Caco-2 (cell line): Measurements from ENCODE around the gene NEUROG2. TPM values are rescaled to one million over a fixed set of nuclear protein-coding genes. Genes with fewer than 3 reads are reported as not detected.

ENCODE experiments used
- BruUV-seq: library from RNA; stranded (reverse); fragments of 400-500 nt; replicated peaks from 2 replicates; lab custom pipeline; 2021; lab: Mats Ljungman, UMichigan
- CTCF ChIA-PET: fragments of 300-600 bp; sonication (Branson Sonifier 250); formaldehyde crosslinking; loops from one replicate; lab custom pipeline; 2022; ENCODE audit warnings: antibody characterized with exemption; lab: Charles Lee
- POLR2A ChIA-PET: fragments of 300-600 bp; sonication (Branson Sonifier 250); formaldehyde crosslinking; loops from one replicate; lab custom pipeline; 2022; ENCODE audit warnings: antibody characterized with exemption; lab: Charles Lee
- DNase-seq, 2 experiments: peaks; one replicate each; pipeline versions ENCODE4 v3.0.0 to v3.0.0-alpha.2; 2020 to 2022
- H3K27me3 ChIP-seq: replicated peaks from 2 replicates; pipeline ENCODE4 v1.6.0; 2011; ENCODE audit warnings: low read length; ENCODE audit not compliant: control insufficient read depth, insufficient read depth
- H3K36me3 ChIP-seq: 2 replicates; pipeline ENCODE4 v1.5.1; 2011; ENCODE audit warnings: low read length; ENCODE audit not compliant: control insufficient read depth, insufficient read depth
- H3K4me1 ChIP-seq: fragments of 250-450 bp; sonication (Bioruptor Pico); 2 replicates; pipeline ENCODE4 v1.5.1; 2020; ENCODE audit warnings: mild to moderate bottlenecking
- H3K4me3 ChIP-seq: 2 replicates; pipeline ENCODE4 v1.5.1; 2011; ENCODE audit warnings: low read depth, mild to moderate bottlenecking, control low read depth, low read length
- H3K9me3 ChIP-seq: fragments of 250-450 bp; sonication (Bioruptor Pico); 2 replicates; pipeline ENCODE4 v1.5.1; 2020; ENCODE audit warnings: mild to moderate bottlenecking, moderate library complexity
- H3K27ac Mint-ChIP-seq: one replicate; pipeline ENCODE4 v1.8.0; 2022; ENCODE audit warnings: mixed read lengths; ENCODE audit not compliant: unreplicated experiment
- H3K27me3 Mint-ChIP-seq: one replicate; pipeline ENCODE4 v1.8.0; 2022; ENCODE audit warnings: mixed read lengths; ENCODE audit not compliant: insufficient read depth, unreplicated experiment
- H3K36me3 Mint-ChIP-seq: one replicate; pipeline ENCODE4 v1.8.0; 2022; ENCODE audit warnings: mild to moderate bottlenecking, mixed read lengths; ENCODE audit not compliant: insufficient read depth, unreplicated experiment
- H3K4me1 Mint-ChIP-seq: one replicate; pipeline ENCODE4 v1.8.0; 2022; ENCODE audit warnings: low read depth, mixed read lengths; ENCODE audit not compliant: unreplicated experiment
- H3K4me3 Mint-ChIP-seq: one replicate; pipeline ENCODE4 v1.8.0; 2022; ENCODE audit warnings: mild to moderate bottlenecking, moderate library complexity, mixed read lengths; ENCODE audit not compliant: unreplicated experiment
- H3K9me3 Mint-ChIP-seq: one replicate; pipeline ENCODE4 v1.8.0; 2022; ENCODE audit warnings: mixed read lengths; ENCODE audit not compliant: unreplicated experiment
- intact Hi-C: fragments of 100-400 bp; cut with micrococcal nuclease; formaldehyde crosslinking; loops from one replicate; pipeline ENCODE4 v1.10.0; 2022; ENCODE audit not compliant: unreplicated experiment
- total RNA-seq: library from RNA; stranded (reverse); gene quantifications from 2 replicates; pipeline ENCODE4 v1.2.3, GENCODE V29; 2022
- TF ChIP-seq, protein P1 (sequence below), 2 experiments: fragments of 200-600 bp in 1 of 2; IDR thresholded peaks; 1 replicate in 1 of 2; 2 replicates in 1 of 2; pipeline versions ENCODE4 v1.5.1 to v1.8.0; 2011 to 2022; ENCODE audit warnings: antibody characterized with exemption in 1 of 2, control low read depth in 1 of 2, inconsistent platforms in 1 of 2, low read depth in 1 of 2, low read length in 1 of 2, mild to moderate bottlenecking in 1 of 2, moderate library complexity in 1 of 2; ENCODE audit not compliant: insufficient read depth in 1 of 2, severe bottlenecking in 1 of 2, unreplicated experiment in 1 of 2

NEUROG2 gene
- total RNA-seq, 1 experiment from 2014 or later = not detected

DNA sequence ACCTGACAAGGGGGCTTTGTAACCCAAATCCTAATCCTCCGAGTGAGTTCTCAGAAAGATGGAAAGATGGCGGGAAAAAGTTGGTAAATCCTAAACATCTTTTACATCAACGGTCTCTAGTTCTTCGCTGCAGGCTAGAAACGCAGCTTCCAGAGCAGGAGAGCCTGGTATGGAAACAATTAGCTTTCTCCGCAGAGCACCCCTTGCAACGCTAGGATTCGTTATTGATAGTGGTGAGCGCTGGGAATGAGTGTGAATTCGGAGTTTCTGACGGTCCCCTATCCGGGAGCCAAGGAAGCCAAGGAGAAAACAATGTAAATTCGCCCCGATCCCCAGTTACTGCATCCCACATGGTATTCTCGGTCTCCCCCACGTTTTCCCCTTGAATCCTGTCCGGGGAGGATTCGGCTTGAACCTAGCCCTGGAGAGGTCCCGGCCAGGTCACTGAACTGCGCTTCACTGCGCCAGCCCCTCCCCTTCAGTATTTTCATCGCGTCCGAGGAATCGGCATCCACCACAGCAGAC is 4.7 kb upstream of the NEUROG2 start:
- Mint-ChIP-seq H3K9me3 (no peaks in the 10 kb centered on the region), H3K4me3 (no peak overlapping the region), H3K36me3 (no peaks in the 10 kb centered on the region), H3K27ac (no peak overlapping the region), H3K4me1 (peaks cover 12% of the 10 kb centered on the region), H3K27me3 (peaks cover 38% of the 10 kb centered on the region)
- H3K27me3 ChIP-seq = peaks cover 6% of the 10 kb centered on the region
- peaks cover 3% of the 10 kb centered on the region; the same call in 1 of the 2 replicates for H3K4me1 ChIP-seq
- H3K36me3 ChIP-seq = no peaks in the 10 kb centered on the region
- CTCF ChIA-PET = no interaction called here
- POLR2A ChIA-PET = no interaction called here
- intact Hi-C loops = loop anchor here (5.0 to 10.0 kb wide), 3 partner anchors 173 to 423 kb away; no protein-coding TSS in a partner anchor
- no peaks in the 10 kb centered on the region for H3K9me3 ChIP-seq
- no peak for DNase-seq
- BruUV-seq = no TSS peak
- TF ChIP-seq, protein P1, sequence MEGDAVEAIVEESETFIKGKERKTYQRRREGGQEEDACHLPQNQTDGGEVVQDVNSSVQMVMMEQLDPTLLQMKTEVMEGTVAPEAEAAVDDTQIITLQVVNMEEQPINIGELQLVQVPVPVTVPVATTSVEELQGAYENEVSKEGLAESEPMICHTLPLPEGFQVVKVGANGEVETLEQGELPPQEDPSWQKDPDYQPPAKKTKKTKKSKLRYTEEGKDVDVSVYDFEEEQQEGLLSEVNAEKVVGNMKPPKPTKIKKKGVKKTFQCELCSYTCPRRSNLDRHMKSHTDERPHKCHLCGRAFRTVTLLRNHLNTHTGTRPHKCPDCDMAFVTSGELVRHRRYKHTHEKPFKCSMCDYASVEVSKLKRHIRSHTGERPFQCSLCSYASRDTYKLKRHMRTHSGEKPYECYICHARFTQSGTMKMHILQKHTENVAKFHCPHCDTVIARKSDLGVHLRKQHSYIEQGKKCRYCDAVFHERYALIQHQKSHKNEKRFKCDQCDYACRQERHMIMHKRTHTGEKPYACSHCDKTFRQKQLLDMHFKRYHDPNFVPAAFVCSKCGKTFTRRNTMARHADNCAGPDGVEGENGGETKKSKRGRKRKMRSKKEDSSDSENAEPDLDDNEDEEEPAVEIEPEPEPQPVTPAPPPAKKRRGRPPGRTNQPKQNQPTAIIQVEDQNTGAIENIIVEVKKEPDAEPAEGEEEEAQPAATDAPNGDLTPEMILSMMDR (IDR thresholded peaks at IDR 0.05; ENCODE audit: insufficient read depth in 1 of 2, low read depth in 1 of 2, low read length in 1 of 2, severe bottlenecking in 1 of 2, unreplicated experiment in 1 of 2) = no peak
- no peak overlapping the region for H3K4me3 ChIP-seq

DNA sequence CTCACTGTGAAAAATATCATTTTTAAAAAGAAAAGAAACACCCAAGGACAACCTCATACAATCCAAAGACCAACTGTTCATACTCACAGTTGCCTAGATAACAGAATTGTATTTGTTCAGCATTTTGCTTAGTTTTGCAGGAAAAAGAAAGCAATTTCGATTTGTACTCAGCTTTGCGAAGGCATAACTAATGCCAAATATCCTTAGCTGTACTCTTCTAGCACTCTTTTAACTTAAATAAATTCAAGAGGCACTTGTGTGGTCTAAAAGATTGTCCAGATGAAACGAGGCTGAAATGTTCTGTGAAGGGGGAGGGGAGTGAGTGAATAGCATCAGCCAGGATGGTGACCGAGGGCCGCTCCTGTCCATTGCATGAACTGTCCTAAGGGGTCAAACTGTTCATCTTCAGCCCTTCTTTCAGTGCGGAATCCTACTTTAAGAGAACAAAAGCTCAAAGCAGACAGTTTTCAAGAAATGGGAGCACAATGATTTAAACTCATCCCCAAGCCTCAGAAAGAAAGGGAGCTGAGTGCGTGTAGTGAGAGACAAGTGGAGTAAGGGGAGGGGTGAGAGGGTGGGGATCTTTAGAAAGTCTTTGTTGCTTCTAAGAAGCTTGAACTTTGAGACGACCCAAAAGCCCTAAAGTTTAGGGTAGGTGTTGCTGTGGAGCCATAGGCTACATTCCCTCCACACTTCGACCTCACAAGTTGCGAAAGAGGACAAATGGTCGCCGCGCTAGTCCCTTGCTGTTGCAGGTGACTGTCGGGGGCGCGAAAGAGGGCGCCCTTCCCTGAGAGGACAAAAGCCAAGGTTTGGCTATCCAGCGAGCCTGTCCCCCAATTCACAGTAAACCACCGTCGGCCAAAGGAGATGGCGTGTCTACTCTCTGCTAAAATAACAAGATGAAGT is 4.0 kb upstream of the NEUROG2 start:
- peaks cover 12% of the 10 kb centered on the region for H3K4me1 Mint-ChIP-seq
- H3K4me3 Mint-ChIP-seq = no peak overlapping the region
- ChIA-PET POLR2A (no interaction called here), CTCF (no interaction called here)
- intact Hi-C loops = loop anchor here (5.0 to 10.0 kb wide), 3 partner anchors 173 to 423 kb away; no protein-coding TSS in a partner anchor
- Histone ChIP-seq H3K27me3 (peaks cover 6% of the 10 kb centered on the region), H3K4me1 (peaks cover 3% of the 10 kb centered on the region; the same call in 1 of the 2 replicates), H3K9me3 (no peaks in the 10 kb centered on the region), H3K36me3 (no peaks in the 10 kb centered on the region), H3K4me3 (no peak overlapping the region)
- no peak for DNase-seq
- H3K27ac Mint-ChIP-seq = no peak overlapping the region
- no peaks in the 10 kb centered on the region for H3K36me3 Mint-ChIP-seq
- TF ChIP-seq, protein P1 (IDR thresholded peaks at IDR 0.05; ENCODE audit: insufficient read depth in 1 of 2, low read depth in 1 of 2, low read length in 1 of 2, severe bottlenecking in 1 of 2, unreplicated experiment in 1 of 2) = no peak
- BruUV-seq = no TSS peak
- no peaks in the 10 kb centered on the region for H3K9me3 Mint-ChIP-seq
- peaks cover 41% of the 10 kb centered on the region for H3K27me3 Mint-ChIP-seq

DNA sequence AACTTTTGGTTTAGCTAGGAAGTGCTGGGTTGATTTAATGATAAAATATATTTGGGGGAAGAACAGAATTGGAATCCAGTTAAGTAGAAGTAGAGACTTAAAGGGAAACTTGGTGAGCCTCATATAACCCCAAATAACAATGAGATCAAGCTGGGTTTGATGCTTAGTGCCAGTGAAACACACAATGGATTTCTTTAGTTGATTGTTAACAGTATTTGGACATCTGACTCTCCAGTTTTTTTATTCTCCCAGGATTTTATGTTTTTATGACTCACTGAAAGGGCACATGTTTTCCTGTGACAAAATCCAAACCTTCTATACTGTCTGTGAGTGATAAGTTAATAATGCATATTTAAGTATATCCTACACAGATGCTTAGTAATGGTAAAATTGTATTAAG is 2.7 kb upstream of the NEUROG2 start:
- H3K36me3 ChIP-seq = no peaks in the 10 kb centered on the region
- H3K4me3 ChIP-seq = no peak overlapping the region
- intact Hi-C loops = no loop called here
- TF ChIP-seq, protein P1 (IDR thresholded peaks at IDR 0.05; ENCODE audit: insufficient read depth in 1 of 2, low read depth in 1 of 2, low read length in 1 of 2, severe bottlenecking in 1 of 2, unreplicated experiment in 1 of 2) = no peak
- H3K9me3 ChIP-seq = no peaks in the 10 kb centered on the region
- ChIA-PET CTCF (interaction anchor here (1.3 kb wide), 1 partner anchor 247 kb away, joined by 3 read pairs; no protein-coding TSS in a partner anchor), POLR2A (no interaction called here)
- H3K27me3 ChIP-seq = peaks cover 6% of the 10 kb centered on the region
- peaks cover 12% of the 10 kb centered on the region for H3K4me1 Mint-ChIP-seq
- no peaks in the 10 kb centered on the region for H3K9me3 Mint-ChIP-seq
- no peak overlapping the region for H3K27ac Mint-ChIP-seq
- H3K36me3 Mint-ChIP-seq = no peaks in the 10 kb centered on the region
- no TSS peak for BruUV-seq
- DNase-seq = no peak
- peaks cover 9% of the 10 kb centered on the region; the same call in 1 of the 2 replicates for H3K4me1 ChIP-seq
- H3K27me3 Mint-ChIP-seq = peaks cover 50% of the 10 kb centered on the region
- H3K4me3 Mint-ChIP-seq = no peak overlapping the region
